ENCODE data around the gene CCDC24.

The CCDC24 gene

GRCh38 chr1:43995984-43996732 lies 4.8 kb downstream of the CCDC24 start:
- Histone ChIP-seq H3K9me3 (replicated peaks; ENCODE audit: insufficient read depth, low read length) (no peaks in the 10 kb centered on the region), H3K9me2 (replicated peaks; ENCODE audit: insufficient read depth, low read length) (no peaks in the 10 kb centered on the region), H4K20me1 (ENCODE audit: insufficient read depth, low read length) (no peaks in the 10 kb centered on the region), H3K27me3 (replicated peaks; ENCODE audit: insufficient read depth, low read length) (no peaks in the 10 kb centered on the region), H3K4me2 (ENCODE audit: low read depth, low read length) (no peak overlapping the region), H3K36me3 (replicated peaks; ENCODE audit: insufficient read depth, low read length) (no peaks in the 10 kb centered on the region), H3K4me1 (ENCODE audit: low read length) (peaks cover 10% of the 10 kb centered on the region), H3F3A (ENCODE audit: insufficient read depth, low read length) (peaks cover 14% of the 10 kb centered on the region), H3K9ac (ENCODE audit: low read length) (no peak overlapping the region), H3K79me2 (ENCODE audit: low read length) (no peaks in the 10 kb centered on the region), H3K27ac (ENCODE audit: low read length) (no peak overlapping the region), H2AFZ (ENCODE audit: low read length) (no peak overlapping the region), H3K4me3 (ENCODE audit: low read length) (no peak overlapping the region)
- TF ChIP-seq EZH2phosphoT487 (IDR thresholded peaks at IDR 0.05; ENCODE audit: low read length) (no peak), EZH2 (optimal IDR thresholded peaks at IDR 0.05; ENCODE audit: low read depth, low read length) (no peak)
- DNase-seq, result no peak

DNA sequence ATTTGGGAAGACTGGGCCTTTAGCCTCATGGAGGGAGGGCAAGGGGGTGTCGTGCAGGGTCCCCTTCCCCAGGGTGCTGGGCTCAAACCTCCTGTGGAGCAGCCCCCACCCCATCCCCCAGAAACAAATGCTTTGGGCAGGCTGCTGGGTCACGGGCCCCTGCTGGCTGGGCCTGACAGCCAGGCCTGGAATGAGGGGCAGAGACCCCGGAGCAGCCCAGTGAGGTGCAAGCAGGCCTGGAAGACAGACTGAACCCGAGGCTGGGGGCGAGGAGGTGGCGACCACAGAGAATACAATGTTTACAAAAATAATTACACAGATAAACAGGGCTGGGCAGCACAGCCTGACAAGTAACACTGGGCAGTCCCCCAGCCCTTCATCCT lies 5.3 kb downstream of the CCDC24 start:
- no peaks in the 10 kb centered on the region for H3K36me3 ChIP-seq (replicated peaks; ENCODE audit: insufficient read depth, low read length)
- H3K9me3 ChIP-seq (replicated peaks; ENCODE audit: insufficient read depth, low read length), result no peaks in the 10 kb centered on the region
- H3K4me1 ChIP-seq (ENCODE audit: low read length), result peaks cover 10% of the 10 kb centered on the region
- H3K27me3 ChIP-seq (replicated peaks; ENCODE audit: insufficient read depth, low read length), result no peaks in the 10 kb centered on the region
- no peak overlapping the region for H3K4me3 ChIP-seq (ENCODE audit: low read length)
- H2AFZ ChIP-seq (ENCODE audit: low read length), result no peak overlapping the region
- H3K9me2 ChIP-seq (replicated peaks; ENCODE audit: insufficient read depth, low read length), result no peaks in the 10 kb centered on the region
- no peaks in the 10 kb centered on the region for H4K20me1 ChIP-seq (ENCODE audit: insufficient read depth, low read length)
- no peak overlapping the region for H3K4me2 ChIP-seq (ENCODE audit: low read depth, low read length)
- TF ChIP-seq EZH2phosphoT487 (IDR thresholded peaks at IDR 0.05; ENCODE audit: low read length) (no peak), CTCF (IDR thresholded peaks at IDR 0.05; ENCODE audit: low read length) (no peak), EZH2 (optimal IDR thresholded peaks at IDR 0.05; ENCODE audit: low read depth, low read length) (no peak)
- H3K9ac ChIP-seq (ENCODE audit: low read length), result no peak overlapping the region
- DNase-seq, result no peak
- H3K79me2 ChIP-seq (ENCODE audit: low read length), result no peaks in the 10 kb centered on the region
- H3F3A ChIP-seq (ENCODE audit: insufficient read depth, low read length), result peaks cover 12% of the 10 kb centered on the region
- no peak overlapping the region for H3K27ac ChIP-seq (ENCODE audit: low read length)

DNA sequence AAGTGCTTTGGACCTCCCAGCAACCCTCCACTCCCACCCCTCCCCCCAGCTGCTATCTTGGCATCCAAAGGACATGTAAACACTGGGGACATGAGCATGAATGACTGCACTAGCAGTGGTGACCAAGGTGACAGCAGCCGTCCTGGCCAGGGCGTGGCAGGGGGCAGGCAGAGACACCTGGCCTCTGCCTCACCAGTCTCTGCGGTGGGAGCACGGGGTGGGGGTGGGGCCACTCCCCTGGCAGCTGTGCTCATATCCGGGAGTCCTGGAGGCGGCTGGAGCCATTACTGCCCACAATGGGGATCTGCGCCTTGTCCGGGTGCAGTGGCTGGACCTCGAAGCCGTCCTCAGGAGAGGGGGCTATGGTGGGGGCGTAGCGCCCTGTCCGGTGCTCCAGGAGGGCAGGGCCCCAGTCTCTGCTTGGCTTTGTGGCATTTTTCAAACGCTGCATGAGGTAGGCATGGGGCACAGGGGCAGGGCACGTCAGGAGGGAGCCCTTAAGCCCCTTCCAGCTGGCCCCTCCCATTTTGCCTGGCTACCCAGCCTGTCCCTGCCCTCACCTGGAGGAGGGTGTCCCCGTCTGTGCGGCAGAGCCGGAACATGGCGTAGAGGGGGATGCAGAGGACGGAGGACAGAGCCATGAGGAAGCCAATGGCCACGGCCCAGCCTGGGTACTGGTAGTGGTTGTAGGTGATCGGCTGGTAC lies 6.0 kb downstream of the CCDC24 start:
- TF ChIP-seq EZH2 (optimal IDR thresholded peaks at IDR 0.05; ENCODE audit: low read depth, low read length), result no peak
- TF ChIP-seq CTCF (IDR thresholded peaks at IDR 0.05; ENCODE audit: low read length), result no peak
- no peak for TF ChIP-seq EZH2phosphoT487 (IDR thresholded peaks at IDR 0.05; ENCODE audit: low read length)
- Histone ChIP-seq H3K9ac (ENCODE audit: low read length) (no peak overlapping the region), H3K27ac (ENCODE audit: low read length) (no peak overlapping the region), H4K20me1 (ENCODE audit: insufficient read depth, low read length) (no peaks in the 10 kb centered on the region), H3K9me2 (replicated peaks; ENCODE audit: insufficient read depth, low read length) (no peaks in the 10 kb centered on the region), H3K79me2 (ENCODE audit: low read length) (no peaks in the 10 kb centered on the region), H3K9me3 (replicated peaks; ENCODE audit: insufficient read depth, low read length) (no peaks in the 10 kb centered on the region), H3F3A (ENCODE audit: insufficient read depth, low read length) (peaks cover 6% of the 10 kb centered on the region), H3K4me1 (ENCODE audit: low read length) (peaks cover 4% of the 10 kb centered on the region), H3K36me3 (replicated peaks; ENCODE audit: insufficient read depth, low read length) (no peaks in the 10 kb centered on the region), H3K4me2 (ENCODE audit: low read depth, low read length) (no peak overlapping the region), H3K27me3 (replicated peaks; ENCODE audit: insufficient read depth, low read length) (no peaks in the 10 kb centered on the region), H2AFZ (ENCODE audit: low read length) (no peak overlapping the region), H3K4me3 (ENCODE audit: low read length) (no peak overlapping the region)
- DNase-seq, result no peak

GRCh38 chr1:43998000-43998378 lies 6.6 kb downstream of the CCDC24 start:
- DNase-seq, result no peak
- H3K9me2 ChIP-seq (replicated peaks; ENCODE audit: insufficient read depth, low read length), result no peaks in the 10 kb centered on the region
- no peak overlapping the region for H3K4me3 ChIP-seq (ENCODE audit: low read length)
- no peaks in the 10 kb centered on the region for H3K27me3 ChIP-seq (replicated peaks; ENCODE audit: insufficient read depth, low read length)
- H3F3A ChIP-seq (ENCODE audit: insufficient read depth, low read length), result peaks cover under 1% of the 10 kb centered on the region; the same call in 1 of the 2 replicates
- H3K27ac ChIP-seq (ENCODE audit: low read length), result no peak overlapping the region
- H3K4me2 ChIP-seq (ENCODE audit: low read depth, low read length), result no peak overlapping the region
- no peak overlapping the region for H2AFZ ChIP-seq (ENCODE audit: low read length)
- H3K36me3 ChIP-seq (replicated peaks; ENCODE audit: insufficient read depth, low read length), result no peaks in the 10 kb centered on the region
- H4K20me1 ChIP-seq (ENCODE audit: insufficient read depth, low read length), result no peaks in the 10 kb centered on the region
- no peaks in the 10 kb centered on the region for H3K79me2 ChIP-seq (ENCODE audit: low read length)
- no peaks in the 10 kb centered on the region for H3K4me1 ChIP-seq (ENCODE audit: low read length)
- no peak for TF ChIP-seq CTCF (IDR thresholded peaks at IDR 0.05; ENCODE audit: low read length)
- no peak for TF ChIP-seq EZH2 (optimal IDR thresholded peaks at IDR 0.05; ENCODE audit: low read depth, low read length)
- no peak for TF ChIP-seq EZH2phosphoT487 (IDR thresholded peaks at IDR 0.05; ENCODE audit: low read length)
- H3K9me3 ChIP-seq (replicated peaks; ENCODE audit: insufficient read depth, low read length), result no peaks in the 10 kb centered on the region
- H3K9ac ChIP-seq (ENCODE audit: low read length), result no peak overlapping the region

Measured in MM.1S (cell line).